OCI-LY1 (cell line): ENCODE data around the gene EEPD1.

ENCODE experiments used
- CTCF ChIP-seq: fragments of 200-600 bp; sonication (generic), shearing (Covaris generic); IDR thresholded peaks from 2 replicates; pipeline ENCODE4 v1.5.1; 2017; ENCODE audit warnings: mild to moderate bottlenecking, antibody characterized with exemption, low read length, moderate library complexity, mixed read lengths
- EZH2 ChIP-seq: fragments of 200-600 bp; sonication (generic), shearing (Covaris generic); IDR thresholded peaks from 2 replicates; pipeline ENCODE4 v1.8.0; 2017; ENCODE audit warnings: borderline replicate concordance, mixed run types, mild to moderate bottlenecking, antibody characterized with exemption, low read length, moderate library complexity, mixed read lengths

GRCh38 chr7:36343548-36343947 is 190.5 kb downstream of the EEPD1 start:
- no peak for TF ChIP-seq CTCF
- TF ChIP-seq EZH2: no peak
